ENCODE measurements around the gene GNLY.

GNLY gene

GRCh38 chr2:85694052-85695025, at the start of gene GNLY:
GNLY (plus strand) TSS chr2:85694358; CDS start chr2:85694419, 61 bp downstream.
- Histone ChIP-seq H3K27ac (ENCODE audit: low read depth, low read length) (no peak within 1 kb of the TSS), H3K9ac (ENCODE audit: low read length) (no peak within 1 kb of the TSS), H3K4me3 (ENCODE audit: low read length) (no peak within 1 kb of the TSS), H3K36me3 (ENCODE audit: control insufficient read depth, insufficient read depth, low read length) (no peaks in the 10 kb centered on the region), H3K4me1 (ENCODE audit: control insufficient read depth, insufficient read depth, low read length) (no peaks in the 10 kb centered on the region), H3K27me3 (ENCODE audit: control insufficient read depth, insufficient read depth, low read length) (no peaks in the 10 kb centered on the region)

DNA sequence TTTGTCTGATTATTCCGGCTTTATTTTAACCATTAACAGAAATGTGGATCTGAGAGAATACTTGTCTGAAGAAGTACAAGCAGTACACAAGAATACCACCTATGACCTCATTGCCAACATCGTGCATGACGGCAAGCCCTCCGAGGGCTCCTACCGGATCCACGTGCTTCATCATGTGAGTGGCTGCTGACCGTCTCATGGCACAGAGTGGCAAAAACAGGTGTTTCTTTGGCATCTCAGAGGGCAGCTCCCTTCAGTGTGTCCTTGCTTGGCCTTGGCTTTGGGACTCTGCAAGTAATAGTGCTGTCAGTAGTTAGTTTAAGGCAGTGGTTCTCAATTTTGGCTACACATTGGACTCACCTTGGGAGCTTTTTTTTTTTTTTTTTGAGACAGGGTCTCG, 49.2 kb upstream of the GNLY start:
- Histone ChIP-seq H3K27me3 (ENCODE audit: control insufficient read depth, insufficient read depth, low read length) (no peaks in the 10 kb centered on the region), H3K36me3 (ENCODE audit: control insufficient read depth, insufficient read depth, low read length) (peaks cover 50% of the 10 kb centered on the region), H3K4me3 (ENCODE audit: low read length) (no peak overlapping the region), H3K4me1 (ENCODE audit: control insufficient read depth, insufficient read depth, low read length) (no peaks in the 10 kb centered on the region), H3K9ac (ENCODE audit: low read length) (no peak overlapping the region), H3K27ac (ENCODE audit: low read depth, low read length) (no peak overlapping the region)

DNA sequence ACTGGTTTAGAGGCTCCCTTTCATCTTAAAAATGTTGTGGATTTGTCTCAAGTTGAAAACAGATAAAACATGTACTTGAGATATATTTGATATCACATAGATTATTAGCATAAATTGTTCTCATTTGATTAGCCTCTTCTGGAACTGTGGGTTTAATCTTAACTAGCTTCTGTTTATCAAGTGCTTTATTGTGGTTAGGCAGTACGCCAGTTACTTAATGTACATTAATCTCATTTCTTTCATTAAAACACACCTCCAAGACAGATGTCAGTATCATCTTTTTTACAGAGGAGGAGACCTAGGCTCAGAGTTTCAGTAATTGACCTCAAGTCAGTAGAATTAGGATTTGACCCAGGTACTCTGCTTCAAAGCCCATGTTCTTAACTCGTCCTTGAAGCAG, 48.0 kb upstream of the GNLY start:
- peaks cover 46% of the 10 kb centered on the region for H3K36me3 ChIP-seq (ENCODE audit: control insufficient read depth, insufficient read depth, low read length)

DNA sequence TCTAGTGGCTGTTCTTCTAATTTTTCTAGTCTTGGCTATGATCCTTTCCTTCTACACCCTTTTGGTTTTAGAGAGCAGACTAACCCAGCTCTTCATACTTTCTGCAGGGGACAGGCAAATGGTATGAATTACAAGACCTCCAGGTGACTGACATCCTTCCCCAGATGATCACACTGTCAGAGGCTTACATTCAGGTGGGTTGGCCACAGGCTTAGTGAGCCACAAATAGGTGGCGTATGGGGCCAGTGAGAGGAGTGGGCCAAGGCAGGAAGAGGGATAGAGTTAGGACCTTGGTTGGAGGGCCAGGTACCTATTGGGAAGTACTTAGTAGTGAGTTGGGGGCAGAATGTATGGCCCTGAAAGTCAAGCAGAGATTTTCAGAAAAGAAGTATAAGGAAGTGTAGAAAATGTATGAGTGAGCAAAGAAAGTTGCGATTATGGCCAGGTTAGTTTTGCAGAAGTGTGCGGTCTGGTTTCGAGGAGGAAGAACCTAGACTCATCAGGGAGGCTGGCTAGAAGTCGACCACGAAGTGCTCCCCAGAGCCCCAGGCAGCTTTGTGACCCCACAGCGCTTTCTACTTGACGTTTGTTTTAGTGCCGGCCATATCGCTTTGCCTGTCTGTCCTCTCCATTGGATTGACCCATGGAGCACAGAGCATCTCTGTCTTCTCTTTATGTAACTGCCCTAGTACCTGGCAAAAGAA, 46.2 kb upstream of the GNLY start:
- H3K27ac ChIP-seq (ENCODE audit: low read depth, low read length) = no peak overlapping the region
- H3K4me3 ChIP-seq (ENCODE audit: low read length) = no peak overlapping the region
- no peak overlapping the region for H3K9ac ChIP-seq (ENCODE audit: low read length)
- no peaks in the 10 kb centered on the region for H3K4me1 ChIP-seq (ENCODE audit: control insufficient read depth, insufficient read depth, low read length)
- H3K27me3 ChIP-seq (ENCODE audit: control insufficient read depth, insufficient read depth, low read length) = no peaks in the 10 kb centered on the region
- peaks cover 41% of the 10 kb centered on the region for H3K36me3 ChIP-seq (ENCODE audit: control insufficient read depth, insufficient read depth, low read length)

More for the DNA sequence above, 48.0 kb upstream of the GNLY start:
- Histone ChIP-seq H3K27ac (ENCODE audit: low read depth, low read length) (no peak overlapping the region), H3K4me3 (ENCODE audit: low read length) (no peak overlapping the region), H3K9ac (ENCODE audit: low read length) (no peak overlapping the region), H3K4me1 (ENCODE audit: control insufficient read depth, insufficient read depth, low read length) (no peaks in the 10 kb centered on the region), H3K27me3 (ENCODE audit: control insufficient read depth, insufficient read depth, low read length) (no peaks in the 10 kb centered on the region)

DNA sequence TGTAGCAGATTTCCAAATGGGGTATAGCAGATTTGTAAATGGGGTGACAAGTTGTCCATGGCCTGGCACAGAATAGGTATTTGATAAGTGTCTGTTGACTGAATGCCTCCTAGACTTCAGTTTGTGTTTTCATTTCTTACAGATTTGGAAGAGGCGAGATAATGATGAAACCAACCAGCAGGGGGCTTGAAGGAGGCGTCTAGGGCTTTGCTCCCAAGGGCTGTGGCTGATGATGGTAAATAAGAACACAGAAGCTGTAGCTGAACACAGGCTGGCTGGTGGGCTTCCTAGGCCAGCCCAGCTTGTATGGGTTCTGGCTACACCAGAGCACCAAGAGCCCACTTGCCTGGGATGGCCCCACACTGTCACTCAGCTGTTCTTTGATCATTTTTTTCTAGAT, 45.5 kb upstream of the GNLY start:
- no peak overlapping the region for H3K27ac ChIP-seq (ENCODE audit: low read depth, low read length)
- H3K27me3 ChIP-seq (ENCODE audit: control insufficient read depth, insufficient read depth, low read length) = no peaks in the 10 kb centered on the region
- H3K4me3 ChIP-seq (ENCODE audit: low read length) = no peak overlapping the region
- peaks cover 41% of the 10 kb centered on the region for H3K36me3 ChIP-seq (ENCODE audit: control insufficient read depth, insufficient read depth, low read length)
- no peak overlapping the region for H3K9ac ChIP-seq (ENCODE audit: low read length)
- no peaks in the 10 kb centered on the region for H3K4me1 ChIP-seq (ENCODE audit: control insufficient read depth, insufficient read depth, low read length)

DNA sequence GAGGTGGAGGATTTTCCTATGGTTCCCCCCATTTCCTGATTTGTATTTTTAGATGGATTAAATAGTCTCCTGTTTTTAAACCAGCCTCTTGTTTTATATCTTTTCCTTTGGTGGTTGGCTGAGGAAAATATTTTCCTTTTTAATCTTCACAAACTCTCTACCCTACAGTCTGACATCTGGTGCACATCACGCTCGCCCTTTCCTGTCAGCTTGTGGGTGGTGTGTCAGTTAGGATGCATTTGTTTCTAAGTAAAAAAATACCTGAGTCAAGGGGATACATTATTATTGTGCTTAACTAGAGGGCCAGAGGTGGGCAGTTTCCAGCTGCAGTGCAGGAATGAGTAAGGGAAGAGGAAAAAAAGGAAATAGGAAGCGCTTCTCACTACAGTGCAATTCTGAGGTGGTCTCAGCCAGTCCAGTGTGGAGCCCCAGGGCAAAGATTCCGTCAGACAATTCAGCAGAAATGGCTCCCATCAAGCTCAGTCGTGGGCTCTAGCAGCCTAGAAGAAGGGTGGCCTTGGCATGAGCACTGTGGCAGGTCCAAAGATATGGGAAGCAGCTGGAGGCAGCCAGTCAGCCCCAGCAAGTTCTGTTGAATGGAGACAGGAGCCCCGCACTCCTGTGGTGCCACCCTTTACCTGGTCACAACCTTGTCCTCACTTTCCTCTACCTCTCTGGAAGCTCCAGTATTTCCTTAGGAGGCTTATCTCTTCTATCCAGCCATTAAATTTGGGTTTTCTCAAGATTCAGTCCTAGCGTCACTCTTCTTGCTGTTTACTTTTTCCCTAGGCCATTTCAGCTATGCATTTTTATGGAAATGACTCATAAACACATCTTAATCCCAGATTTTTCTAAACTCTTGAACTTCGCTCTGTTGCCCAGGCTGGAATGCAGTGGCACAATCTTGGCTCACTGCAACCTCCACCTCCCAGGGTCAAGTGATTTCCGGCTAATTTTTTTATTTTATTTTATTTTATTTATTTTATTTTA, 44.7 kb upstream of the GNLY start:
- no peak overlapping the region for H3K4me3 ChIP-seq (ENCODE audit: low read length)
- H3K36me3 ChIP-seq (ENCODE audit: control insufficient read depth, insufficient read depth, low read length) = peaks cover 39% of the 10 kb centered on the region
- no peaks in the 10 kb centered on the region for H3K27me3 ChIP-seq (ENCODE audit: control insufficient read depth, insufficient read depth, low read length)
- no peaks in the 10 kb centered on the region for H3K4me1 ChIP-seq (ENCODE audit: control insufficient read depth, insufficient read depth, low read length)
- no peak overlapping the region for H3K9ac ChIP-seq (ENCODE audit: low read length)
- no peak overlapping the region for H3K27ac ChIP-seq (ENCODE audit: low read depth, low read length)

GRCh38 chr2:85650456-85650855, 43.7 kb upstream of the GNLY start:
- Histone ChIP-seq H3K4me3 (ENCODE audit: low read length) (no peak overlapping the region), H3K36me3 (ENCODE audit: control insufficient read depth, insufficient read depth, low read length) (peaks cover 34% of the 10 kb centered on the region), H3K9ac (ENCODE audit: low read length) (no peak overlapping the region), H3K27ac (ENCODE audit: low read depth, low read length) (no peak overlapping the region), H3K4me1 (ENCODE audit: control insufficient read depth, insufficient read depth, low read length) (no peaks in the 10 kb centered on the region), H3K27me3 (ENCODE audit: control insufficient read depth, insufficient read depth, low read length) (no peaks in the 10 kb centered on the region)

DNA sequence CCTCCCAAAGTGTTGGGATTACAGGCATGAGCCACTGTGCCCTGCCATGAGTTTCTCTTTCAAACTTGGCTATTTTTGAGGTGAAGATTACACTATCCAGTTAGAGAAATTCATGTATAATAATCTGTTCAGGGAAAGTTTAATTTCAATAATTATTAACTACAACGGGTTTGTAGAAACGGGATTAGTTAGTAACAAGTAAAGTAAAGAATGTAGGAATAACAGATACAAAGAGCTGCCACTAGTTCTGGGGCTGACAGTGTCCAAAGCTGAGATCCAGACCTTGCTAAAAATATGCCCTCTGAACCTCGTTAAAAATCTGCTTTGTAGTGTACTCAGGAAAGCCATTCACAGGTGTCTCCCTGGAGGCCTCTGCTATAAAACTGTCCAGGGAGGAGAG, 43.1 kb upstream of the GNLY start:
- no peak overlapping the region for H3K9ac ChIP-seq (ENCODE audit: low read length)
- H3K27me3 ChIP-seq (ENCODE audit: control insufficient read depth, insufficient read depth, low read length) = no peaks in the 10 kb centered on the region
- H3K27ac ChIP-seq (ENCODE audit: low read depth, low read length) = no peak overlapping the region
- H3K4me1 ChIP-seq (ENCODE audit: control insufficient read depth, insufficient read depth, low read length) = no peaks in the 10 kb centered on the region
- H3K36me3 ChIP-seq (ENCODE audit: control insufficient read depth, insufficient read depth, low read length) = peaks cover 29% of the 10 kb centered on the region
- H3K4me3 ChIP-seq (ENCODE audit: low read length) = no peak overlapping the region

DNA sequence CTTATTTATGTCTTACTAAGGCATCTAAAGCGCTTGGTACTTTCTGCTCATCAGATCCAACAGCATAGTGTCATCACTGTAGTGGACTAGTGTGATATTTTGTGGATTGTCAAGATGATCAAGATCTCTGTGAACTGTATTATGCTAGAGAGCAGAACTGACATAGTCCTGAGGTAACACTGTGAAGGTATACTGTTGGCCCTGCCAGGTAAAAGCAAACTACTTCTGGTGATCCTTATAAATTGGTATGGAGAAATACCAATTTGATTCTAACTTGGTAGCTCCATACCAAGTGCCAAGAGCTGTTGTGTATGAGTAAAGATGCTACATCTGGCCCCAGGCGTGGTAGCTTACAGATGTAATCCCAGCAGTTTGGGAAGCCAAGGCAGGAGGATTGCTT, 42.1 kb upstream of the GNLY start:
- H3K4me1 ChIP-seq (ENCODE audit: control insufficient read depth, insufficient read depth, low read length) = no peaks in the 10 kb centered on the region
- no peak overlapping the region for H3K9ac ChIP-seq (ENCODE audit: low read length)
- H3K4me3 ChIP-seq (ENCODE audit: low read length) = no peak overlapping the region
- no peak overlapping the region for H3K27ac ChIP-seq (ENCODE audit: low read depth, low read length)
- H3K36me3 ChIP-seq (ENCODE audit: control insufficient read depth, insufficient read depth, low read length) = peaks cover 29% of the 10 kb centered on the region
- no peaks in the 10 kb centered on the region for H3K27me3 ChIP-seq (ENCODE audit: control insufficient read depth, insufficient read depth, low read length)

- H3K4me1 ChIP-seq (ENCODE audit: control insufficient read depth, insufficient read depth, low read length) = no peaks in the 10 kb centered on the region
- no peak overlapping the region for H3K4me3 ChIP-seq (ENCODE audit: low read length)
- peaks cover 16% of the 10 kb centered on the region for H3K36me3 ChIP-seq (ENCODE audit: control insufficient read depth, insufficient read depth, low read length)
- no peak overlapping the region for H3K9ac ChIP-seq (ENCODE audit: low read length)
- no peaks in the 10 kb centered on the region for H3K27me3 ChIP-seq (ENCODE audit: control insufficient read depth, insufficient read depth, low read length)
- H3K27ac ChIP-seq (ENCODE audit: low read depth, low read length) = no peak overlapping the region
These were observed 40.2 kb upstream of the GNLY start for GRCh38 chr2:85653996-85654395.

- H3K27ac ChIP-seq (ENCODE audit: low read depth, low read length) = no peak overlapping the region
- no peak overlapping the region for H3K4me3 ChIP-seq (ENCODE audit: low read length)
- H3K36me3 ChIP-seq (ENCODE audit: control insufficient read depth, insufficient read depth, low read length) = peaks cover 9% of the 10 kb centered on the region
- H3K27me3 ChIP-seq (ENCODE audit: control insufficient read depth, insufficient read depth, low read length) = no peaks in the 10 kb centered on the region
- H3K9ac ChIP-seq (ENCODE audit: low read length) = no peak overlapping the region
- no peaks in the 10 kb centered on the region for H3K4me1 ChIP-seq (ENCODE audit: control insufficient read depth, insufficient read depth, low read length)
These were observed 38.2 kb upstream of the GNLY start for GRCh38 chr2:85655961-85656417.

- H3K36me3 ChIP-seq (ENCODE audit: control insufficient read depth, insufficient read depth, low read length) = peaks cover 6% of the 10 kb centered on the region
- no peak overlapping the region for H3K4me3 ChIP-seq (ENCODE audit: low read length)
- H3K27me3 ChIP-seq (ENCODE audit: control insufficient read depth, insufficient read depth, low read length) = no peaks in the 10 kb centered on the region
- no peak overlapping the region for H3K9ac ChIP-seq (ENCODE audit: low read length)
- no peaks in the 10 kb centered on the region for H3K4me1 ChIP-seq (ENCODE audit: control insufficient read depth, insufficient read depth, low read length)
- H3K27ac ChIP-seq (ENCODE audit: low read depth, low read length) = no peak overlapping the region
These were observed 37.7 kb upstream of the GNLY start for GRCh38 chr2:85656468-85656867.

Data from rectal smooth muscle tissue (tissue), 1 donor.